GM19468 (cell line): ENCODE data around the gene RBMS3.

Experiments used
- ATAC-seq: cut with Tn5 transposase; IDR thresholded peaks from one replicate; pipeline ENCODE4 v1.9.1; 2021; ENCODE audit warnings: mild to moderate bottlenecking, moderate library complexity, moderate number of reproducible peaks; ENCODE audit not compliant: unreplicated experiment; ENCODE audit errors: extremely low read depth

Gene RBMS3

DNA sequence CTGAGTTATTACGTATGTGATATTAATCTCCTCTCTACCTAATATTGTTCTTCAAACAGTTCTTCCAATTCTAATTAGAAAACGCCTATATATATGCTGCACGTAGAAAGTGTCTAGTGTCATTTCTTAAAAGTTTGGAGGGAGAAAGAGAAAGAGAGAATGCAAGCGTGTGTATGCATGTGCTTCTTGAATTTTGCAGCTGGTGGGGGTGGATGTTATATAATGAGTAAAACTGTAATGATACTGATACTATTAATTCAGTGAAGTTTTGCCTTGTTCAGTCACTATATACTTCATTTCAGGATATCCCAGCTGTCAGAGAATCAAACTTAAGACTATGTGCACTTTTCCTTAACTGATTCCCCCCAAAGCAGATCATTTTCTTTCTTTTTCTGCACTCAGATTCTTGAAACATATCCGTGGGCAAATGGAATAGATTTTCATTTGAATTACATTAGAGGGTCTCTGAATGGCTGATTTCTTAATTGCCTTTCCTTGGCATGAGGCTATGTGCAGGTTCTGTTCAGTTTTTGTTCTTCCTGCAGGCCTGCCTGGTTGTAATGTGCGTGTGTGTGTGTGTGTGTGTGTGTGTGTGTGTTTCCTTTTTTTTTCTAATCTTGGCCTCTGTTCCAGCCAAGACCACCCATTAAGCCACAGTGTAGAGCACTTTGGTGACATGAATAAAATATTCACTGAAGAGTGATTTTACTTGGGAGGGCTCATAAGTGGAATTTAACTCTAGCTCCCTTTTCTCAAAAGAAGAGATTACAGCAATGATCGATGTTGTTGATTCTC lies 617.5 kb downstream of the RBMS3 start:
- no peak for ATAC-seq

DNA sequence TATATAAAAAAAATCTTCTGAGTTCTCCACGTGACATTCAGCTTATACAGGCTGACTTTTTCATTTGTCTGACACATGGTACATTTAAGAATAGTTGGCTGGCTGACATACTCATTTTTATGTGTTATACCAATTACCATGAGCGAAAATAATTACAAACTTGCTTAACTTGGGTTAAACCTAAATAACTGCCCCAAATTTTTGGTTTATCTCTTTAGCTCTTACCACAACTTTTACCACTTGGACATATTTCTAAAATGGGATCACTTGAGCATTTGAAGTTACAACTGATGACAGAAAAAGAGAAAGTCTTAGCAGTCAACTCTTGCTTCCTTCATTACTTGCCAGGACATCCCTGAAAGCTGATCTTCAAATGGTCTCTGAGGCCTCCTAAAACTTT lies 618.1 kb downstream of the RBMS3 start:
- ATAC-seq, result no peak

DNA sequence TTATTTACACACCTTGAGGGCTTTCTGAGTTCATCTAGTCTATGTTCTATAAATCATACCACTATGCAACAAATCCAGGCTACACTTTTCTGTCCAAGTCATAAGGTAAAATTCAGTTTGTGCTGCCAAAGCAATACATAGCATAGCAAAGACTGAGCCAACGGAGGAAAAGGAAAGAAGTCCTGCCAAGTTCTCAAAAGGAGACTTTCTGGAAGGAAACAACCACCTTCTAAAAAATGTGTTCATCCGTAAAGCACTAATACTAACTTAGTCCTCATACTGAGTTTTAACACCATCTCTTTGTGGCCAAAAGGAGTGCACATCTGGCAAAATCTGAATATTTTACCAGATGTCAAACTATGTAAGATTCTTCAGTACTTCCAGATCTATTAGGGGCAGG lies 620.2 kb downstream of the RBMS3 start:
- no peak for ATAC-seq

DNA sequence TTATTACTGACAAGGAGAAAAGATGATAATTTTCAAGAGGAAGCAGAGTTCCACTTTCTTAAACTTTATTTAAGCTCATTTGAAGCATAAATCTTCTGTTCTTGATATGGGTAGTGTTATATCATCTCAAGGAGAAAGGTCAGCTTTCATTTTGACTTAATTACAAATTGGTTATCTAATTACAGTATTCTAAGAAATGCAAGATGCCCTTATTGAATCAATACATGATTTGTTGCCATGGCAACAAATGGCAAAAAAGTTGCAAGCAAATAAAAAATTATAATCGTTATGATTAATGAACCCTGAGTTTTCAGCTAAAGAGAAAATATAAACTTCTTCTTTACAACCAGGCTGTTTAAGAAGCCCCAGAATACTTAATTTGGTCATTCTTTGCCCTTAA lies 622.7 kb downstream of the RBMS3 start:
- no peak for ATAC-seq

DNA sequence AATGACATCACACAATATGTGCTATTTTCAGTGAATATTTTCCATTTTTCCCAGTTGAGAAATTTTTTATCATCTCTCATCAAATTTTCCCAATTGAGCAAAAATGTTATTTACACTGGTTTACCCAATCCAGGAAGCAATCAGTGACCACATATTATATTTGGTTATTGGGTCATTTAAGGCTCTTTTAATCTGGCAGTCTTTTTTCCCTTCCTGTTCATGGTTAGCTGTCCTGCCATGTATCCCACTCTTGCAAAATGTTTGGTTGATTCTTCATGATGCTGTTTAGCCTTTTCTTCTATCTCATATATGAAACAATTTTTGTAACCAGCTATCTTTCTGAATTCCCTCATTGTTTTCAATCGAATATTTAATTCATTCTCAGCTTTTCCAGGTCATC lies 626.0 kb downstream of the RBMS3 start:
- no peak for ATAC-seq

DNA sequence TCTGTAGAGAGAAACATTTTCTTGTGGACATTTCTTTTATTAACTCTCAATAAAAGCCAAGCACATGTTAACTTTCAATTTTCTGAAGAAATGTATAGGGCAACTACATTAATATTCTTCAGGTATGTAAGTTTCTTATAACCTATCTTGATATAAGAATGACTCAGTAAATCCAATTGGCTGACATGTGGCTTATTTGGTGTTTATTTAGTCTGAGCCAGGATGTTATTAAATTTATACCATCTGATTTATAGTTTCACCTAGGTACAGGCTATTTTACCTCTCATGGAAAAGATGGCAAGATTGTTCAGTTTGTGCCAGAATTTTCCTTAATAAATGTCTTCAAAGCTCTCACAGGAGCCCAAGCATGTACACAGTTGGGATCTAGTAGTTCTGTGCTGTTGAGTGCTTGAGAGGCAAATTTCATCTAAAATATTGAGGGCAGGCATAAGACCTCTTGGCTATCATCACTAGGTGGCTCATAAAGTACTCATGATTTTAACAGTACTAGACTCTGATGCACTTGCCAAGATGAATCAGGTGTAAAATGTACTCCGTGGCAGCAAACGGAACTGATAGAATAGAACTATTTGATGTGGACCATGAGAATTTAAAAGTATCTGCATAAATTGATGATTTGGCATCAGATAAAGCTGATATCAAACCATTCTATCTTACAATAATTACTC lies 631.9 kb downstream of the RBMS3 start:
- ATAC-seq, result no peak

DNA sequence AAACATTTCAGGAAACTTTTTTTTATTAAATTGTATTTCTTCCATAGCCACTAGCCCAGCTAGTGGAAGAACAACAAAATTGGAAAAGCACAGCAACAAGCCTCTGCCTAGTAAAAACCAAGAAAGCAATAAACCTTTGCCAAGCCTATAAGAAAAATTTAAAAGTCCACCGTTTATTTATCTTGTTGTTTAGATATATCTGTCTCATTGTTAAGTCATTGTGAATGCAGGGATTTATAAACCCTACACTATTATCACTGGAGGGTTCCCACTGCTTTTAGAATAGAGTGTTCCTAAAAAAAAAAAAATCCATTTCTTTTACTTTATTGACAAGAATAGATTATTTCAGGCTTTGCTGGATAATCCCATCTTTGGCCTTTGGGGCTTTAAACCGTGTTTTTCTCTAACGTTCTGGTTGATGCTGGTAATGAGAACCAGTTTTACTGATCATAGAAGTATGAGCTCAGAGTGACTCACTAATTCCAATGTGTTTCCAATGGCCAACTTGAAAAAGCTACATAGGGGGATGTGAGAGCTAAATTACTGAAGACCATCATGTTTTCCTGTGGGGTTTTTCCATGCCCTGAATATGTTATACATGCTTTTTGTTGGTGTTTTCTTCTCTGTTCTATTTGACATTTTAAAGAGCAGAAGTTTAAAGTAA lies 634.1 kb downstream of the RBMS3 start:
- ATAC-seq, result no peak

- ATAC-seq, result no peak
These were observed 638.7 kb downstream of the RBMS3 start for GRCh38 chr3:29919571-29919970.

DNA sequence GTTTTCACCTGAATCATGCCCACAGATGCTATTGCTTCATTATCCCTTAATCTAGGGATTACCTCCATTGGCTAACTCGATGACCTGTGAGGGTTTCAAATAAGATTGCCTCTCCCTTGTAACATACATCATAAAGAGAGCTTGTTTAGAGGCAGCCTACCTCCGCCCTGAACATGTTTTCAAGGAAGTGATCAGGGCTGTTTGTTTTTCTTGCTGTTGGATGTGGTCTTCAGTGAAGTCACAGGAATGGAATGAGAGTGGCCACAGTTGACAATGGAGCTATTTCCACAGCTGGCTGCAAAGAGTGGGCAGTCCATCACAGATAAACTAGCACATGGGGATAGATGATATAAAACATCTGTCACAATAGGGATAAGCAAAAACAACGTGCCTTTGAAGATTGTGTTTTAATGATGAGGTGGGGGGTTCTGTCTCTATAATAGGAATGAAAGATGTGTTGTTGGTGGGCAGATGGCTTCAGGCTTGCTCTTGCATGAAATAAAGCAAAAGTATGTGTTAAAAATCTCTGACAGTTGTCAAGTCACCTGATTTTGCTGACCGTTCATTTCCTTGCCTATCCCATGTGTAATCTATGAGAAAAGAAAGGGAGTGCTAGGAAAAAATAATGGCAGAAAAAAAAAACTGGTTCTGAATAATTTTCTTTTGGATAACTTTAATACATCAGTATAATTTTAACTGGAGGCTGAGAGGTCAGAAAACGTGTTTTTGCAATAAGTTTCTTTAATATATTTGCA lies 642.3 kb downstream of the RBMS3 start:
- ATAC-seq, result no peak

DNA sequence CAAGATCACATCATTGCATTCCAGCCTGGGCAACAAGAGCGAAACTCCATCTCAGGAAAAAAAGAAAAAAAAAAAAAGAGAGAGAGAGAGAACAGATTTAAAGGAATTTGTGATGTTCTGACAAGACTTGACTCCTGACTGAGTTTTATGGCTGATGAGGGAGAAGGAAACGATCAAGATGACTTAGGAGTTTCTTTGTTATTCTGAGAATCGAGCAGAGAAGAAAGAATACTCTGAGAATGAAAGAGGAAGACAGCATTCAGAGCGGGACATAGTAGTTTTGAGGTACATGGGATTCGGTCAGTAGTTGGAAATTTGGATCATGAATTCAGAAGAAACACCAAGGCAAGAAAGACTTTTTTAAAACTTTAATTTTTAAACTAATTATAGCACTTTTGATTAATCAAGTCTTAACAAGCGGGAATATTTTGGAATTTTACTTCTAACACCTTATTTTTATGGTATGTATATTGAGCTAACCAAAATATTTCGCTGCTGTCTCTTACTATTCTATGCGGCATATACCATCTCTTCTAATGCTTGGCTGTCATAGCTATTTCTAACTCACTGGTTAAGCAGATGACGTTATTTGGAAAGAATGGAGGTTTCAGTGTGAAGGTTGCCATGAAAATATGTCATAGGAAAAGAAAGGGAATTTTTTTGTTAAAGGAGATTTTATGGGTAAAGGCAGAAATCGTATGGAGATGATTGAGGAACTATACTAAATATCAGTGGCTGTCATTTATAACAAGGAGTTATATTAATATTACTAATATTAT lies 644.1 kb downstream of the RBMS3 start:
- ATAC-seq, result no peak

GRCh38 chr3:29926378-29926777 lies 645.5 kb downstream of the RBMS3 start:
- ATAC-seq, result no peak

DNA sequence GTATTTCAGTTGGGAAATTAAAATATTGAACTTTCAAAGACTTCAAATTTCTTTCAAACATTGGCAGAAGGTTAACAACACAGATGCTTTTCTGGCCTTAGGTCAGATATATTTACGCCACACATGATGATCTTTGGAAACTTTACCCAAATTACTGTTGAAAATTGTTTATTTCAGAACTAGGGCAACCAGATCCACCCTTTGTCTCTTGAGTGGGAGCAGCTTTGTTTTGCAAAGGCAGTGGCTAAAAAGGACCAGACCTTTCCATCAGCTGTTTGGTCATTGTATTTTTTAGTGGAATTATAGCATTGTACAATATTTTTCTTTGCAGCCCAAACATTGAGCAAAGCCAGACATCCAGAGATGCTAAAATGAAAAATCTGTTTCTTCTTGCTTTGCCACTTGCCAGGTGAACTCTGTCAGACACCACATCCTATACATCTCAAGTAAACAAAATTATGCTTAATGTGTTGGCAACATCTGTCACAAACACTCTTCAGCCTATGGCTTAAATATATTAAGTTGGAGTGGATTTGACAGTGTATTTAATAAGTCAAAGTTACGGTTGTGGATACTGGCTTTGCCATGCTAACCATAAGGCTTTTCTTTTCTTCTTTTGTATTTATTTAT lies 651.9 kb downstream of the RBMS3 start:
- no peak for ATAC-seq

- ATAC-seq, result no peak
These were observed 653.1 kb downstream of the RBMS3 start for GRCh38 chr3:29933802-29934490.

- ATAC-seq, result no peak
These were observed 653.9 kb downstream of the RBMS3 start for GRCh38 chr3:29934751-29935150.

GRCh38 chr3:29936054-29936453 lies 655.2 kb downstream of the RBMS3 start:
- peak; percentile 72 for ATAC-seq

DNA sequence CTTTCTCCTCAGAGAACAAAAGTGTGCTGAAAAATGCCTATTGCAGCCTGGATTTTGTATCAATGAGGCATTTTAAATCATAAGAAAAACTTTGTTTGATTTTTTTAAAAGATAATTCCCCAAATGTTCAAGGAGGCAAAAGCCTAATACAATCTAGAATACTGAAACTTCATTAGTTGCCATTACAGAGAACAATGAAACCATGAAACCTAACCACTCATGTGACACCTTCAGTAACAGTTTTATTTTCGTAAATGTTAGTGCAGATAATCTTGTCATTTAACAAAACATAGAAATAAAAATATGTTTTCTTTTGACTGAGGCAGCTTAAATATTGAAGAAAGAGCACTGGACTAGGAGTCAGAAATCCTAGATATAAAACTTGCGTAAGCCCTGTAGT lies 655.9 kb downstream of the RBMS3 start:
- ATAC-seq, result no peak

GRCh38 chr3:29937185-29937584 lies 656.3 kb downstream of the RBMS3 start:
- ATAC-seq, result no peak

- no peak for ATAC-seq
These were observed 660.0 kb downstream of the RBMS3 start for GRCh38 chr3:29940759-29941323.

DNA sequence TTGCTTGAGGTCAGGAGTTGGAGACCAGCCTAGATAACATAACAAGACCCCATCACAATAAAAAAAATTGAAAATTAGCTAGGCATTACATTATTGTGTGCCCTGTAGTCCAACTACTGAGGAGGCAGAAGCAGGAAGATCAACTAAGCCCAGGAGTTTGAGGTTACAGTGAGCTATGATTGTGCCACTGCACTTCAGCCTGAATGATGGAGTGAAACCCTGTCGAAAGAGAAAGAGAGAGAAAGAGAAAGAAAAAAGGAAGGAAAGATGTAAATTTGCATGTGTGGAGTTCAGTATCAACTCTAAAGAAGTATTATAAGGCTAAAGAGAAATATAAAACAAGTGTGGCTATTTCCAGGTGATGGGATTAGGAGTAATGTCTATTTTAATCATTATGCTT lies 661.4 kb downstream of the RBMS3 start:
- ATAC-seq, result no peak
